ENCODE results near the gene SLAMF9.

SLAMF9 gene

GRCh38 chr1:159974350-159974965 is 20.4 kb upstream of the SLAMF9 start:
- DNase-seq, result no peak

DNA sequence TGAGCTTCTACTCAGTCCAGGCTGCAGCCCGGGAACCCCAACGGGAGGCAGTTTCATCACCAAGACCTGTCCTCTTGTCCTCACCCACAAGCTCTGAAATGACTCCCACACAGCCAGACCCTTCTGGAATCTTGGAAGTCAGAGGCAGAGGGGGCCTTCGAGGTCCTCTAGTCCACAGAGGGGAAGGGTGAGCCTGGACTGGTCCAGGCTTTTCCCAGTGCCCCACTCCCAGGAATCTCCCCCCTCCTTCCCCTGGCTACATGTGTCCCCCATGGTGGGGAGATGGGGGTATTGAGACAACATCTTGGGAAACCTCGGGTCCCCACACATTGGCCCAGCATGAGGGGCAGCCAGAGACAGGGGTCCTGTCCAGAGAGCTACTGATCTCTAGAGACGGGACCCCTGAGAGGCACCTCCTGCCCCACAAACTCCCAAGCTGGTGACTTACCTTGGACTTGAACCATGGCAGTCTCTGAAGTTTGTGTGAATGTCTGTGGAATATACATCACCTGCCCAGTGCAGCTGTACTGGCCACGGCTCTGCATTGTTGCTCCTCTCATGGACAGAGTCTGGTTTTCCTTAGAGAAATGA is 19.4 kb upstream of the SLAMF9 start:
- DNase-seq, result no peak

DNA sequence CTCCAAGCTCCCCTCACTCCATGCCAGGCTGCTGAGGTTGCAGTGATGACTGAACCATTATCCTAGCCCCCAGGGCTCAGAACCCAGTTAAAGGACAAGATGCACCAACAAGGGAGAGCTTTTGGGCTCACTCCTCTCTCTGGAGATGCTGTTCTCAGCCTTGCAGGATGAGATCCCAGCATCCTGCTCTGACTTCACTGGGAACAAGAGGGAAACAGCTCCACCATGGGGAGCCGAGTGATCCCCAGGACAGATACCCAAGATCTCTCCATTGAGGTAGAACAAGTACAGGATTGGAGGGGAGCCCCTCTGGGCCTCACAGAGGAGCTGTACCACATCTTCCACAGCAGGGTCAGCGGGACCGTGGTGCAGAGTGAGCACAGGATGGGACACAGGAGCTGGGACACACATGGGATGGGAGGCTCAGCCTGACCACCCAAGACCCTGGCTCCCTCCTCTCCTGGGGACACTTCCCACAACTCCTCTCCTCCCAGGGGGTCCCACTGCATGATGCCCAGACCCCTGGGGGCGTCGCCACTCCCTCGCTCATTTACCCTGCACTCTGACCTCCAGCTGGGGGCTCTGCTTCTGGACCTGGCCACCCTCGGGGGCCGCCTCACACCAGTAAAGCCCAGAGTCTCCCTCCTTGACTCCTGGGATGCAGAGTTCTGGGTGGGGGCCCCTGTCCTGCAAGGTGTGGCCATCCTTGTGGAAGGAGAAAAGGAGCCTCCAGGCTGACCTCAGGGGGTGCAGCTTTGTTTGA is 18.6 kb upstream of the SLAMF9 start:
- DNase-seq, result no peak

DNA sequence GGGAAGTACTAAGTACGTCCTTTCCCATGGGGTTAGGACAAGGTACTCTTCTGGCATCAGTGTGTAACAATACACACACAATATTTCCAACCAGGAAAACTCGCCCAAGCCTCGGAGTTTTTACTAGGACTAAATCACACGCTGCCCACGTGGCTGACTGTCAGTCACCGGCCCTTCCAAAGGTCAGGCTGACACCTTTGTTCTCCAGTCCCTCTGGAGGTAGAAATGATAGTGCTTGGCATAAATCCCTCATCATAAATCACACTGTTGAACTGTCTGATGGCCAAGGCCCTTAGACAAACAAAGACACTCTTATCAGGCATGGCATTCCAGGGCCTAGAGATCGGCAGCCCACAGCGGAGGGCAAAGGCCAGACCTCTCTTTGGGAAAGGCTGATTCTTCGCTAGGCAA is 16.9 kb upstream of the SLAMF9 start:
- no peak for DNase-seq

DNA sequence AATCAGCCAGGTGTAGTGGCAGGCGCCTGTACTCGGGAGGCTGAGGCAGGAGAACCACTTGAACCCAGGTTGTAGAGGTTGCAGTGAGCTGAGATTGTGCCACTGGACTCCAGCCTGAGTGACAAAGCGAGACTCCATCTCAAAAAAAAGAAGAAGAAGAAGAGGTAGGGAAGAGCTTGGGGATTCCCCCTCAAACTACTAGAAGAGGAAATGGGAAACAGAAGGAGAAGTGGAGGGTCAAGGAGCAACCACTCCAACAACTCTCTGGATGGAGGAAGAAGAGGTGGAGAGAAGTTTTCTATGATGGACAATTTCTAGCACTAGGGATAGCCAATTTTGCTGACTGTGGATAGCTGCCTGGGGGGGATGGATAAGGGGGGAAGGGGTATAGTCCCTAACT is 14.9 kb upstream of the SLAMF9 start:
- DNase-seq, result no peak

- DNase-seq, result no peak
These were observed 11.2 kb upstream of the SLAMF9 start for GRCh38 chr1:159965263-159965662.

DNA sequence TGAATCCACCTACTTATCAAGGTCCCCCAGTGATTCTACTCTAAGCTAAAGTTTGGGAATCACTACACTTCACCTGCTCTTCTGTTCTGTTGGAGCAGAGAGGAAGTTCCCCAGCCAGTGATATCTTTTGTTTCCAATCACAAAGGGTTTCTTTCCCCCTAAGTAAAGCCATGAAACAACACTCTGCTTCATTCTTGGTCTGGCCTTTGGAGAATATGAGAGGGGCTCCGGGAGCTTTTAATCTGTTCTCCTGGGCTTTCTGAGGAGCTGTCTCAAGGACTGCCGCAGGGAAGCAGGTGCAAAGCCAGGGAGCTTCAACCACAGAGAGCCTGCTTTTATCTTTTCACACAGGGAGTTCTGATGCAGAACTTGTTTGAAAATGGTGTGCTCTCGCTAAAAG is 10.1 kb upstream of the SLAMF9 start:
- no peak for DNase-seq

DNA sequence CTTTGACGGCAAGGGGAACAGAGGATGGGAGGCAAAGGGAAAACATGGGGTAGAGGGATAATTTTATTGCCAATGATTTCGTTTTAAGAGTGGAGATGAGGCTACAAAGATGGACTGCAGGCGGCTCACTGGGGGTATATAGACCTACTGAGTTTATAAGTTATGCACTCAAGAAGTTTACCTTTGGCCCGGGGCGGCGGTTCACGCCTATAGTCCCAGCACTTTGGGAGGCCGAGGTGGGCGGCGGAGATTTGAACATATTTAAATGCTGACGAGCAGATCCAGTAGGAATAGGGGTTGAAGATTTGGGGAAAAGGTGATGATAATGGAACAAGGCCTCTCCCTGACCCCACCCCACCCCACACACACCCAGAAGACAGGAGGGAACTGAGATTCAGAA is 8.1 kb upstream of the SLAMF9 start:
- no peak for DNase-seq

- no peak for DNase-seq
These were observed 7.6 kb upstream of the SLAMF9 start for GRCh38 chr1:159961636-159962035.

DNA sequence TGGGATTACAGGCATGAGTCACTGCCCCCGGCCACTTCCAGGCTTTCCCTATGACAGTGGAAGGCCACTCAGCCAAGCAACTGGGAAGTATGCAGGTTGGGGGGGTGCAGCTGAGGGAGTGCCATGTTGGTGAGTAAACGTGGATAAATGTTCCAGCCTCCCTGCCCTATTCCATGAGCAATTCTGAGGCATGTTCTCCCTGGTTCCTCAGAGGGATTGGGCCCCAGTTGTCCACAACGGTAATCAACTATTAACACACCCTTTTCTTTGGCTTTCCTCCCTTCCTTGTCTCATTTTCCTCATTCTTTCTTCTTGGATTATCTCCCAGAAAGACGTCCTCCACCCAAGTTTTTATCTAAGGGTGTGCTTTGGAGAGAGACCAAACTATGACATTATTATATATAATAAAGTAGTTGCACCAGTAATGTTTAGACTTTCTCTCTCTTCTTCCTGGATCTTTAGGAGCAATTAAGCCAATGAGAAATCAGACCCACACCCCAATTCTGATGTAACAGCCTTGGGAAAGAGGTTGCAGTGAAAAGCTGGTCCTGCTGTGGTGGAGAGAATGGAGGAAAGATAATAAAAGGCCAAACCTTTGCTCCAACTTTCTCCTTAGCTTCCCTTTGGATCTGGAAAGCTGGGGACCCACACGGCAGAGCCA is 6.8 kb upstream of the SLAMF9 start:
- no peak for DNase-seq

DNA sequence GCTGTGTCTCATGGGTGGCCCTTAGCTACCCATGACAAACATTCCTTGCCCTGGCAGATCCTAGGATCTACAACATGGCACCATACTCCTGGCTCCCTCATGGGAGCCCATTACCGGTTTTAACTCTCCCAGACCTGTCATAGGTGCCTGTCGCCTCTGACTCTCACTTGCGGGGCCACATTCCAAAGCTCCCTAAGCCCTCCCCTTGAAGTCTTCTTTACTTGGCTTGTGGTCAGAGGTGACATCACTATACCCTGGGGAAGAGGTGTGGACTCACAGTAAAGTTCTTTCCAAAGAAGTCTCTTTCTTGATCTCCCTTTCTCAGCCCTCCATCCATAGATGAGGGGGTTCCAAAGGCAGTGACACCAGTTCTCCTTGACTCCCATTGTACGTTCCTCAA is 5.4 kb upstream of the SLAMF9 start:
- no peak for DNase-seq

- DNase-seq, result no peak
These were observed 4.8 kb upstream of the SLAMF9 start for GRCh38 chr1:159958719-159959380.

GRCh38 chr1:159957824-159958268 is 3.8 kb upstream of the SLAMF9 start:
- no peak for DNase-seq

- no peak for DNase-seq
These were observed 1.4 kb upstream of the SLAMF9 start for GRCh38 chr1:159955456-159955855.

- DNase-seq, result no peak
These were observed 1.1 kb downstream of the SLAMF9 start for GRCh38 chr1:159952932-159953331.

DNA sequence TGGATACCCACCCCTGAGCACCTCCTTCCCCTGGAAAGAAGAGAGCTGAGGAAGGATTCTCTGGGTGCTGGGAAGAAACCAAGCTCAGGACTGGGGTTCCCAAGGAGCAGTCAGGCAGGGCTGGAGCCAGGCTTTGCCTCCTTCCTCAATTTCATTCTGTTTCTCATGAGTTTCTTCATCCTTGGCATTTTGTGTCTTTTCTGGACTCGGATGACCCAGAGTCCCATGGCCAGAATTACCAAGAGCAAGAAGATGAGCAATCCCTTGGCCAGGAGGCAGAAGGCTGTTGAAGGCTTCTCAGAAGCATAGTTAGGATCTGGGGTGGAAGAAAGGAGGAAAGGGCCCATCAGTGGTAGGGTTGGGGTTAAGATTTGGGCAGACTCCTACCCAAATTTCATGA is 2.5 kb downstream of the SLAMF9 start:
- DNase-seq, result no peak

DNA sequence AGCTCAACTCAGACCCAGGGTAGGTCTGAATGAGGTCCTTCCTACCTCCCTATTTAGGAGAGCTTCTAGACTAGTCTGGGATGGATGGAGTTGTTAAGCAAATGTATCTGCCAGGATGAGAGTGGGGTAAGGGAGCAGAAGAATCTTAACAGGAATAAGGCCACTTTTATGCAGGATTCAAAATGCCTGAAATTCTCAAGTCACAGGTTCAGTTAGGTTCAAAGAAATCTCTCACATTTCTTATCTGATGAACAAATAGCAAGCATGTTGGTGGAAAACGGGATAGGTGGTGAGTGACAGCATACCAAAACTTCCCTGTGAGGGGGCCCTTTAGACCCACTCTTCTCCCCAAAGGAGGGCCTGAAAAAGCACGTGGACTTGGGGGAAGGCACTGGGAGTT is 3.0 kb downstream of the SLAMF9 start:
- DNase-seq, result no peak

- no peak for DNase-seq
These were observed 4.1 kb downstream of the SLAMF9 start for GRCh38 chr1:159949981-159950381.

DNA sequence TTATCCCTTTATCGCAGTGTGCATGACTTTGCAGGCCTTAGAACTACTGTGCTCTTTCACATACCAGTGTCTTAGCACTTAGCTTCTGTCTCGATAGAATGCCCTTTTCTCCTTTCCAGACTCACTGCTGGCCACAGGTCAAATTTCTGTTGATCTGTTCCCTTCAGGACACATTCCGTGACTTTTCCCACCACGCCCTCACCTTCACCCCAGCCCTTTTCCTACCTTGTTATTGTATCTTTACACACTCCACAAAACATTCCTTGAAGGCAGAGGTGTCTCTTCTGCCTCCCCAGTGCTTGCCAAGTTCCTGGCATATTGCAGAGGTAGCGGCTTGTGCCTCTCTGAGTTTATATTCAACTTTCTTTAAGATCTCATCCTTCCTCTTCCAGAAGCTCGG is 4.9 kb downstream of the SLAMF9 start:
- no peak for DNase-seq

DNA sequence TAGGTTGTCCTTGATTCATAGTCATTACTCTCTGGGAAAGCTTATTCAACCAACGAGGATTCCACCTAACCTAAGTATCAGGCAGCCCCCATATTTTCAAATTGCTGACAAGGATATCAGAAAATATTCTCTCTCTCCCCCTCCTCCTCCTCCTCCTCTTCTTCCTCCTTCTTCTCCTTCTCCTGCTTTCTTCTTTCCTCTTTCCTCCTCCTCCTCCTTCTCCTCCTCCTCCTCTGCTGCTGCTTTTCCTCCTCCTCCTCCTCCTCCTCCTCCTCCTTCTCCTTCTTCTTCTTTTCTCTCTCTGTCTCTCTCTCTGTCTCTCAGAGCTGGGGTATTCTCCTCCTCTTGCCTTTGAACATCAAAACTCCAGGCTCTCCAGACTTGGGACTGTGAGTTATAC is 6.1 kb downstream of the SLAMF9 start:
- no peak for DNase-seq

DNA sequence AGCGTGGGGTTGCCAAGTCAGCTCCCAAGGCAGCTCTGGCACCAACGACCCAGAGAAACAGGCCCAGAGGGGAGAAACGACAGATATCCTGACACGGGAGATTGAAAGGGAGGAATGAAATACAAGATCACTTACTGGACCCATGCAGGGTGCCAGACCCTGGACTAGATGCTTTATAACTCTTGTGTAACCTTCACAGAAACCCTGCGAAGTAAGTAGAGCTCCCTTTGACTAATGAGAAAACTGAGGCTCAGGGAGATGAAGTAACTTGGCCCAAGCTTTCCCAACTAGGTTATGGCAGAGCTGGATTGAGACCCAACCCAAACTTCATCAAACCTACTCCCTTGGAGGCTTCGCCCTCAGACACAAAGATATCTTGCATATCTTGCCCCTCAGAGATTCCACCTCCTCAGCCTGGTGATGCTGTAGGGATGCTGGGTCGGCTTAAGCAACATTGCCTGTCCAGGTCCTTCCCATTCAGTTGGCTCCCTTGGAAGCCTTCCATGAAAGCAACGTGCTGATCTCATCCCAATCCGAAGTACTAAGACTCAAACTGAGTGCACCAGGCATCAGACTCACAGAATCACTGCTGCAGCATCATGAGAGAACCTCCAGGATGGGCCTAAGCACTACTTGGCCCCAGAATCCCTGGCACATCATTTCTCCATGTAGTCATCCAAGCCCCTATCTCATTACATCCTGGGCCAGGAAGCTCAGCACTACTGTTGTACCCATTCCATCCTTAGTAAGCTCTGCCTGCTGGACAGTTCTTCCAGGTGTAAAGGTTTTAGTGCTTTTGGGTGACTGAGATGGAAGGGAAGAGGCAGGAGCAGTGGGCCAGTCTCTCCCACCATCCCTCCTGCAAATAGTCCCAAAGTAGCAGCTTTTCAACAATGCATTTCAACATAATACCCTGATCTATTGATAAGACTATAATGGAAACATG is 7.5 kb downstream of the SLAMF9 start:
- DNase-seq, result no peak
